Neural crest cell (in vitro differentiated cells): ENCODE measurements around the gene CMSS1. TPM values are rescaled to one million over a fixed set of nuclear protein-coding genes. Genes with fewer than 3 reads are reported as not detected.

Source experiments
- DNase-seq: peaks from one replicate; pipeline ENCODE4 v3.0.0; 2021; ENCODE audit warnings: low read depth, mixed read lengths, low spot score
- H3K27ac Mint-ChIP-seq: one replicate; pipeline ENCODE4 v1.8.0; 2021; ENCODE audit warnings: mild to moderate bottlenecking, mixed read lengths; ENCODE audit not compliant: unreplicated experiment
- H3K27me3 Mint-ChIP-seq: 2 replicates; pipeline ENCODE4 v1.8.0; 2021; ENCODE audit warnings: low read depth, mild to moderate bottlenecking, mixed read lengths
- H3K36me3 Mint-ChIP-seq: 2 replicates; pipeline ENCODE4 v1.8.0; 2021; ENCODE audit warnings: low read depth, mild to moderate bottlenecking, mixed read lengths
- H3K4me1 Mint-ChIP-seq: 2 replicates; pipeline ENCODE4 v1.8.0; 2021; ENCODE audit warnings: mixed read lengths
- H3K4me3 Mint-ChIP-seq: one replicate; pipeline ENCODE4 v1.8.0; 2021; ENCODE audit warnings: mild to moderate bottlenecking, mixed read lengths
- H3K9me3 Mint-ChIP-seq: 2 replicates; pipeline ENCODE4 v1.8.0; 2021; ENCODE audit warnings: mixed read lengths
- total RNA-seq: library from RNA; stranded (reverse); gene quantifications from 2 replicates; pipeline ENCODE4 v1.2.1, GENCODE V29; 2021
- TF ChIP-seq, protein P1 (sequence below): fragments of 200-600 bp; sonication (generic); conservative IDR thresholded peaks from 2 replicates; pipeline ENCODE4 v1.5.0; 2021; ENCODE audit warnings: antibody characterized with exemption, mild to moderate bottlenecking

Gene CMSS1
- total RNA-seq, 1 donor from 2014 or later: 60.9 TPM

DNA sequence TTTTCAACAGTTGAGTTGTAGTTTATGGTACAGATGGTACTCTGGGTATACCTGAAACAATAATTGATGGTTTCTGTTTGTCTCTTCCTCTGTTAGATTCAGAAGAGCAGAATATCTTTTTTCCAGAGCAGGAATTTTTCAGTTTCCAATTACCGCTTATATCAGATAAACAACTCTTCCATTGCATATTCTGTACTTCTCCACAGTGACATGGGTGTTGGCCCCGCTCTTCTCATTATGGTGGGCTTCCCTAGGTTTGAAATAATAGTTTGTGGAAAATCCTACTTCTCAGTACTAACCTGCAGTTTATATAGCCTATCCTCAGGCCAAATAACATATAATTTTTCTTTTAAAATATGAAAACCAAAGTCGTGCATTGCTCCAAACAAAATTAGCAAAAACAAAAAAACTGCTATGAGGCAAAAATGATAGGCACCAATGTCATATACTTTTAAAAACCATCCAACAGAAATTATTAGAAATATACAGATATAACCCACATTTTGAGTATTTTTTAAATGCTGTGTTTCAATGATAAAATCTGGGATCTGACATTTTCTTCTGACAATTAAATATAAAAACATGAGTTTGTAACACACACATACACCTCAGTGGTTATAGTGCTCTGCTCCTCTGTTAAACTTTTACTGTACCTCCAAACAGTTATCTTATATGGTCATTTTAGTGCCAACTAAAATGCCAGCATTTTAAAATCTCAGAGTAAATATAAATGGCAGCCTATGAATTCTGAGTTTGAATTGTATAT, 56.8 kb downstream of the CMSS1 start:
- Mint-ChIP-seq H3K9me3 (no peaks in the 10 kb centered on the region), H3K4me1 (peaks cover 60% of the 10 kb centered on the region), H3K27ac (no peak overlapping the region), H3K36me3 (peaks cover 2% of the 10 kb centered on the region), H3K4me3 (peak overlapping the region; percentile 74), H3K27me3 (no peaks in the 10 kb centered on the region)
- DNase-seq: no peak
- TF ChIP-seq, protein P1, sequence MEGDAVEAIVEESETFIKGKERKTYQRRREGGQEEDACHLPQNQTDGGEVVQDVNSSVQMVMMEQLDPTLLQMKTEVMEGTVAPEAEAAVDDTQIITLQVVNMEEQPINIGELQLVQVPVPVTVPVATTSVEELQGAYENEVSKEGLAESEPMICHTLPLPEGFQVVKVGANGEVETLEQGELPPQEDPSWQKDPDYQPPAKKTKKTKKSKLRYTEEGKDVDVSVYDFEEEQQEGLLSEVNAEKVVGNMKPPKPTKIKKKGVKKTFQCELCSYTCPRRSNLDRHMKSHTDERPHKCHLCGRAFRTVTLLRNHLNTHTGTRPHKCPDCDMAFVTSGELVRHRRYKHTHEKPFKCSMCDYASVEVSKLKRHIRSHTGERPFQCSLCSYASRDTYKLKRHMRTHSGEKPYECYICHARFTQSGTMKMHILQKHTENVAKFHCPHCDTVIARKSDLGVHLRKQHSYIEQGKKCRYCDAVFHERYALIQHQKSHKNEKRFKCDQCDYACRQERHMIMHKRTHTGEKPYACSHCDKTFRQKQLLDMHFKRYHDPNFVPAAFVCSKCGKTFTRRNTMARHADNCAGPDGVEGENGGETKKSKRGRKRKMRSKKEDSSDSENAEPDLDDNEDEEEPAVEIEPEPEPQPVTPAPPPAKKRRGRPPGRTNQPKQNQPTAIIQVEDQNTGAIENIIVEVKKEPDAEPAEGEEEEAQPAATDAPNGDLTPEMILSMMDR: no peak

DNA sequence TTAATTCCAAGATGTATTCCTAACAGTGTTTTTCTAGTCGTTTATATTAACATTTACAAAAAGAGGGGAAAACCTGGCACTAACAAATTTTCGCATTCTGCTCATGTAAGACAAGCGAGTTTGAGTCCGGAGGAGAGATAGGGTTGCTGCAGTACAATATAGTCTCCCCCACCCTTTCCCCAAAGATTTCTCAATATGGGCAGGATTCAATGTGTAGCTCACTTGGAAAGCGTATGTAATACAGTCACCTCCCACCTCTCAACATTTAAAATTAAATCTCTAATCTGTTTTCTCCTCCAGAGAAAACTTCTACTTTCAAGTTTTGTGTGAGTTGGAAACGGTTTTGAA, 57.9 kb downstream of the CMSS1 start:
- TF ChIP-seq, protein P1: no peak
- no peaks in the 10 kb centered on the region for H3K9me3 Mint-ChIP-seq
- DNase-seq: no peak
- no peaks in the 10 kb centered on the region for H3K27me3 Mint-ChIP-seq
- H3K27ac Mint-ChIP-seq: peak overlapping the region; percentile 92
- H3K4me1 Mint-ChIP-seq: peaks cover 56% of the 10 kb centered on the region
- H3K36me3 Mint-ChIP-seq: peaks cover 2% of the 10 kb centered on the region
- peak overlapping the region; percentile 95 for H3K4me3 Mint-ChIP-seq

DNA sequence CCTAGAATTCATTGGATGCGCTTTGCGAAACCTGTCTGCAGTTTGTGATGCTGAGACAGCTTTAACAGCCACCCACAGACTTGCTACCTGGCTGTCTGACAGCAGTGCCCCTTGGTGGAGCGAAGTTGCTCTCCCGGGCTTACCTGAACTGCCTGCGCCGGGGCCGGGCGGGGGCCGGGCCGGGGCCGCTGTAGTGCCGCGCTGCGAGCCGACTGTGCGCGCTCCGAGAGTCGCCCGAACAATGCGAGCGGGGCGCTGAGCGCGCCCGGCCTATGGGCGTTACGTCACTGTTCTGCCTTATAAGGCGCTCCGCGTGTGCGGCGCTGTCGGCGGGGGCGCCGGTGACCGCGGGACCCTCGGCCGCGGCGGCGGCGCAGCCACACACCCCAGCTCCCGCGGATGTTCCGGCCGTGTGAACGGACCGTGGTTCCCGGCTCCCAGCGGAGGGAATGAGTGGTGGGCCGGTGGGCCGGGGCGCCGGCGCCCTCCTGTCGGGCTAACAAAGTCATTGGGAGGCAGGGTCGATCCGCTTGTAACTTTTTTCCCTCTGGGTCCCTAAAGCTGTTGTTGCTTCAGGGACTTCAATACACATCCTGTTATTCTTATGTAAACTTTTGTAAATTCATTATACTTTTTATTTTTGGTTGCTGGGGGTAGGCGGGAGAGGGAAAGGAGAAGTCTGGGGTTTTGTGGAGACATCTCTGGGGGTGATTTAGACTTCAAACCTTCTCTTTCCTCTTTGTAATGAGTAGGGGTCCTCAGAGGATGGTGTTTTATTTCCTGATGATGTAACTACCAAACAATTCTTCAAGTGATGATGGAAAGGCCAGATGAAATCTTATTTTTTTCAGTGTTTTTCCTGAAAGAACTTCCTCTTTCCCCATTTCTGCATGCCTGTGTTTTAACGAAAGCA, 58.5 kb downstream of the CMSS1 start:
- Mint-ChIP-seq H3K9me3 (no peaks in the 10 kb centered on the region), H3K4me1 (peaks cover 60% of the 10 kb centered on the region), H3K27ac (peak overlapping the region; percentile 96), H3K36me3 (peaks cover 2% of the 10 kb centered on the region), H3K4me3 (peak overlapping the region; percentile 95), H3K27me3 (no peaks in the 10 kb centered on the region)
- TF ChIP-seq, protein P1: peak; percentile 21
- peak; percentile 73 for DNase-seq

DNA sequence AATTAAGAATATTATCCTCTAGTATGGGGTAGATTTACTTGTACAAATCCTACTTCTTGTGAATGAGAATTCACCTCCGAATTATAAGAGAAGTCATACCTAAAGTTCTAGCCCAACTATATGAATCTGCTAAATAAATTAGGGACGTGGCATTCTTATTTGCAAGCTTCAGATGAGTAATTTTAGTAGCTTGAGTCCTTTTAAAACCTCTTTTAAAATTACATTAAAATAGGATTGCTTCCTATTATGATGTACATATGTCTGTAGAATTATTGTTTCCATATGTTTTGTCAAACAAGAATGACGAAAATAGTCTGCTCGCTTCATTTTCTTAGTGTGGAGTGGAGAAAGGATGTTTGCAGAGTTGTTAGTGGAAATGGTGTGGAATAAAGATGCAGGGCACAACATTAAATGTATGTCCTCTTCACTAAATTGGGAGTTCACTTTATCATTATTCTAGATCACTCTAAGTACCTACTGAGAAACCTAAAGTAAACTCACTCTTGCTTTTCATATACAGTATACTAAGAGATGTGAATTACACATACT, 59.4 kb downstream of the CMSS1 start:
- no peaks in the 10 kb centered on the region for H3K9me3 Mint-ChIP-seq
- H3K27me3 Mint-ChIP-seq: no peaks in the 10 kb centered on the region
- H3K27ac Mint-ChIP-seq: peak overlapping the region; percentile 96
- peaks cover 2% of the 10 kb centered on the region for H3K36me3 Mint-ChIP-seq
- no peak for DNase-seq
- TF ChIP-seq, protein P1: no peak
- H3K4me1 Mint-ChIP-seq: peaks cover 52% of the 10 kb centered on the region
- peak overlapping the region; percentile 95 for H3K4me3 Mint-ChIP-seq

DNA sequence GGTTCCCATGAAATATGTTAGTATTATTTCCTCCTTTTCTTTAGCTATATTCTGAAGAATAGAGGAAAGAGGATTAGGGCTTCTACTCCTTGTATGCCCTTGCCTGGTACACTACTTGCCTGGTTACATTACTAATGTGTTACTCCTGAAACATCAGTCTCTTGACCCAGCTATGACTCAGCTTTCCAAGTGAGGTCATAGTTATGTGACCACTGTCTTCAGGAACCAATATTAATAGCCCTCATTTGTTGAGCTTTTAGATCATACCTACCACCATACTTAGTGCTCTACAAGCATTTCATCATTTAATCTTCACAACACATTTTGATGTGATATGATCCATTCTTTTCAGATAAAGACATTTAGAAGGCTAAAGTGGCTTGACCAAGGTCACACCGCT, 60.3 kb downstream of the CMSS1 start:
- H3K27ac Mint-ChIP-seq: no peak overlapping the region
- no peak for DNase-seq
- peaks cover 2% of the 10 kb centered on the region for H3K36me3 Mint-ChIP-seq
- H3K4me1 Mint-ChIP-seq: peaks cover 46% of the 10 kb centered on the region
- H3K4me3 Mint-ChIP-seq: peak overlapping the region; percentile 55
- TF ChIP-seq, protein P1: no peak
- no peaks in the 10 kb centered on the region for H3K27me3 Mint-ChIP-seq
- no peaks in the 10 kb centered on the region for H3K9me3 Mint-ChIP-seq
